ENCODE results near the gene GCK.
"Not testable (repeated sequence)": the region's sequence is repeated elsewhere in the genome, so short reads cannot be mapped to it uniquely, and the experiment has no call there.

The GCK gene

DNA sequence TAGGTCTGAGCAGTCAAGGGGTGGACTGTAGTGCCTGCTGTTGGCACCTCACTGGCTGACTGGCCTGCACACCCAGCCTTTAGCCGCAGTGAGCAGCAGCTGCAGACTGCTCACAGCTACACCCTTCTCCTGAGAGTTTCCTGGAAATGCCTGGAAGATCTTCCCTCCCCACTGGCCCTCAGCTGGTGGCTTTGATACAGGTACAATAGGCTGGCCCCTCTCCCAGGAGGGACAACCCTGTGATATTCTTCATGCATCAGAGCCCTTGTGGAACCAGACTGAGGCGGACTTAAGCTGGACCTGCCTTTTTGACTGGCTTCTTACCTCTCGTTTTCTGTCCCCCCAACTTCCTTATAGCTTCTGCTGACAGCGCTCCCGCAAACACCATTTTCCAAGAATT is 6.4 kb downstream of the GCK start:
- no peak overlapping the region for H3K4me3 Mint-ChIP-seq
- H3K4me1 Mint-ChIP-seq, result no peaks in the 10 kb centered on the region
- H3K27ac Mint-ChIP-seq, result no peak overlapping the region
- DNase-seq (ENCODE audit: low spot score in 2 of 2) (no peak), ATAC-seq (no peak)
- no peaks in the 10 kb centered on the region for H3K9me3 Mint-ChIP-seq
- no peaks in the 10 kb centered on the region for H3K36me3 Mint-ChIP-seq

DNA sequence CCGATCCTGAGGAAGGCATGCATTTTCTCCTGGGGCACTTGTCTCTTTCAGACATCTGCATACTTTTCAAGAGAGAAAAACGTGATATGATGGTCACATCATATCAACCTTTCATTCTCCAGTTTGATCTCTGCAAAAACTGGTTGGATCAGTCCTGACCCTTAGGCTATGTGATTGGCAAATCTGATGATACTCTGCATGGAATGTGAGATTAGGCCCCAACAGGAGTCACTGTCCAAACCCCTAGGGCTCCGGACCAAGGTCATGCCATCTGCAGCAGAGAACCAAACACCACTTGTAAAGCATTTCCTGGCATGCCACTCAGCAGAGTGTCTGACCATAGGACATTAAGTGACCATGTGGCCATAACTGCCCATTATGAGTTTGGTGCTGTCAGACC is 8.6 kb downstream of the GCK start:
- no peak for ATAC-seq
- DNase-seq (ENCODE audit: low spot score in 2 of 2), result no peak
- Mint-ChIP-seq H3K9me3 (no peaks in the 10 kb centered on the region), H3K36me3 (no peaks in the 10 kb centered on the region), H3K4me3 (no peak overlapping the region), H3K27ac (no peak overlapping the region), H3K4me1 (no peaks in the 10 kb centered on the region)

DNA sequence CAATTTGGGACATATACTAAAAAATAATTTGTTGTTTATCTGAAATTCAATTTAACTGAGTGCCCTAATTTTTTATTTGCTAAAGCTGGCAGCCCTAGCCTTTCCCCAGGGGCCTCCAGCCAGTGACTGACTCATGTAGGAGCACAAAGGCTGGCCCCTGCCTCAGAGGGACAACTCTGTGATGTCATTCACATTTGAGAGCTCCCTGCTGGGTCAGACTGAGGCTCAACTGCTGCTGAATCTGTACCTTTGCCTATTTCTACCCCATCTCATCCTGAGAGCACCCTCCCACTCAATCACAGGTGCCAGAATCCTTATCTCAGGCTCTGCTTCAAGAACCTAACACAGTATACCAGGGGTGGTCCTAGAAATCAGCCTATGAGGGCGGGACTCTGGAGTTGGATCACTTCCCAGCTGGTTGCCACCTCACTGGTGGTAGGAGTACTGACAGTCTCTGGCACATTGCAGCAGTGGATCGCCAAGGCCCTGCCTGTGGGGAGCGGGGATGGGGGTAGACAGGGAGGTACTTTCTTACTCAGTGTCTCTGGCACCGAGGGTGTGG is 11.6 kb downstream of the GCK start:
- Mint-ChIP-seq H3K4me3 (no peak overlapping the region), H3K27ac (no peak overlapping the region), H3K9me3 (peaks cover 4% of the 10 kb centered on the region), H3K36me3 (no peaks in the 10 kb centered on the region), H3K4me1 (no peaks in the 10 kb centered on the region)
- no peak for ATAC-seq
- no peak for DNase-seq (ENCODE audit: low spot score in 2 of 2)

DNA sequence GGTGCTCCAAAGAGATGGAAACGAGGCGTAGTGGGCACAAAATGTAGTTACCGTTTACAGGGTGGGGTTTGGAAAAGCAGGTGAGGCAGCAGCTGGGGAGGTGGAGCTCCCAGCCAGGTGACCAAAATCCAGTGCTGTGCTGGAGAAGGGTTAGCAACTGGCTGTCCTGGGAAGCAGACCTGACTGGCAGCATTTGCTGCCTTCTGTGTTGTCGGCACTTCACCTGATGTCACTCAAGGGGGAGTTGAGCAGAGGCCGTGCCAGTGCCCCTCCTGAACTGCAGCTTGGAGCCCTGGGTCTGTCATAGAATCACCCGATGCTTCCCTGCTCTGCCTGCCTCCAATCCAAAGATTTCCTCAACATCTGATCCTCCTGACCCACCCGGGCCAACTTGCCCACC is 12.8 kb downstream of the GCK start:
- no peak for DNase-seq (ENCODE audit: low spot score in 2 of 2)
- H3K4me1 Mint-ChIP-seq, result no peaks in the 10 kb centered on the region
- no peak for ATAC-seq
- peaks cover 4% of the 10 kb centered on the region for H3K9me3 Mint-ChIP-seq
- no peak overlapping the region for H3K4me3 Mint-ChIP-seq
- no peak overlapping the region for H3K27ac Mint-ChIP-seq
- H3K36me3 Mint-ChIP-seq, result no peaks in the 10 kb centered on the region

DNA sequence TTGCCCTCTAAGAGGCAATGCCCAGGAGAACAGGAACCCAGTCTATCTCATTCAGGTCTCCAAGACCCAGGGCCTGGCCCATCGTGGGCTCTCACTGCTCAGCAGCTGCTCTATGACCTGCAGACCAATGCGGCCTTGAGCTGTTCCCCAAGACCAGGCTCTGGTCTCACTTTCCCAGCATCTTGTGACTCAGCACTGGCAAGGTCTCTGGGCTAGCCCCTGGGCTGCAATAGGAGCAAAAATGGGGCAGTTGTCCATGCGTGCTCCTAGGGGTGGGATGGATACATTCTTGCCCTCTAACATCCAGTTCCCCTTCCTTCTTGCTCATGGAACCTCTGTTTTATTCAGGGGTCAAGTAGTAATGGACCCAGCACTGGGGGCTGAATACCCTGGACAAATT is 13.5 kb downstream of the GCK start:
- no peak overlapping the region for H3K27ac Mint-ChIP-seq
- ATAC-seq, result no peak
- H3K36me3 Mint-ChIP-seq, result no peaks in the 10 kb centered on the region

DNA sequence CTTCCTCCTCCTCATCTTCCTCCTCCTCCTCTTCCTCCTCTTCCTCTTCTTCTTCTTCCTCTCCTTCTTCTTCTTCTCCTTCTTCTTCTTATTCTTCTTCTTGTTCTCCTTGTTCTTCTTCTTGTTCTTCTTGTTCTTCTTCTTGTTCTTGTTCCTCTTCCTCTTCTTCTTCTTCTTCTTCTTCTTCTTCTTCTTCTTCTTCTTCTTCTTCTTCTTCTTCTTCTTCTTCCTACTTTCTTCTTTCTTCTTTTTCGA is 14.6 kb downstream of the GCK start:
- not testable (repeated sequence) for H3K27ac Mint-ChIP-seq; H3K4me1 Mint-ChIP-seq; H3K36me3 Mint-ChIP-seq; DNase-seq (ENCODE audit: low spot score in 2 of 2); H3K9me3 Mint-ChIP-seq; H3K4me3 Mint-ChIP-seq; ATAC-seq

More for the DNA sequence above, 13.5 kb downstream of the GCK start:
- peaks cover 4% of the 10 kb centered on the region for H3K9me3 Mint-ChIP-seq
- no peak overlapping the region for H3K4me3 Mint-ChIP-seq
- H3K4me1 Mint-ChIP-seq, result no peaks in the 10 kb centered on the region
- no peak for DNase-seq (ENCODE audit: low spot score in 2 of 2)

DNA sequence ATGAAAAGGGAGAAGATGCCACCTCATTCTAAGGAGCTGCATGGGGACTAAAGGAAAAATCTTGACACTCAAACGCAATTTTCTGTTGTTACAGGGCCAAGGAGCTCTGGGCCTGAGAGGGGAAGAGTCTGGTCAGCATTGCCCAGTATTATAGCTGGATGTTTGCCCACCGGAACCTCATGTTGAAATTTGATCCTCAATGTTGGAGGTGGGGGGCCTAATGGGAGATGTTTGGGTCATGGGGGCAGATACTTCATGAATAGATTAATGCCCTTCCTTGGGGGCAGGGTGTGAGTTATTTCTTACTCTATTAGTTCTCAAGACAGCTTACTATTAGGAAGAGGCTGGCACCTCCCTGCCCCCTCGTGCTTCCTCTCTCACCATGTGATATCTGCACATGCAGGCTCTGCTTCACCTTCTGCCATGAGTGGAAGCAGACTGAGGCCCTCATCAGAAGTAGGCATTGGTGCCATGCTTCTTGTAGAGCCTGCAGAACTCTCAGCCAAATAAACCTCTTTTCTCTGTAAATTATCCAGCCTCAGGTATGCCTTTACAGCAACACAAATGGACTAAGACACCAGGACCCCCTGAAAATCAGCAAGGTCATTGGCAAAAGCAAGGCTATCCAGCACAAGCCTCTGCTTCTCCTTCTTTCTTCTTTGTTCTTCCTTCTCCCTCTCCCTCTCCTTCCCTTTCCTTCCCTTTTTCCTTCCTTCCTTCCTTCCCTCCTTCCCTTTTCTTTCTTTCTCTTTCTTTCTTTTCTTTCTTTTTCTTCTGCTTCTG is 15.1 kb downstream of the GCK start:
- Mint-ChIP-seq H3K4me1 (no peaks in the 10 kb centered on the region), H3K27ac (no peak overlapping the region), H3K4me3 (no peak overlapping the region), H3K9me3 (peaks cover 4% of the 10 kb centered on the region), H3K36me3 (no peaks in the 10 kb centered on the region)
- ATAC-seq, result no peak
- no peak for DNase-seq (ENCODE audit: low spot score in 2 of 2)

DNA sequence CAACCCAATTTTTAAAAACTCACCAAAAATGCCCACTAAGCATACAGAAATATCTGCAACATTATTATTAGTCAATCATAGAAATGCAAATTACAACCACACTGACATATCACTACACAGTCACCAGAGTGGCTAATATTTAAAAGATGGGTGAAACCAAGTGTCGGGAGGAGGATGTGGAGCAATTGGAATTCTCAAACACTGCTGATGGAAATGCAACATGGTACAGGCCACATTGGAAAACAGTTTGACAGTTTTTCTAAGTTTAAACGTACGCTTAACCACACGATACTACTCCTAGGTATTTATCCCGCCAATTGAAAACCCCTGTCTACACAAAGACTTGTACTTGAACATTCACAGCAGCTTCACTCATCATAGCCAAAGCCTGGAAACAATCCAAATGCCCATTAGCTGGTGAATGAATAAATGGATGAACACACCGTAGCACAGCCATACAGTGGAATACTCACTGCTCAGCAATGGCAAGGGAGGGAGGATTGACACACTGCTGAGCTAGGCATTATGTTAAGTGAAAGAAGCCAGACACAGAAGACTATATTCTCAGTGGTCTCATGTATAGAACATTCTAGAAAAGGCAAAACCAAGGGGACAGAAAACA is 16.3 kb downstream of the GCK start:
- ATAC-seq, result no peak
- DNase-seq (ENCODE audit: low spot score in 2 of 2), result no peak
- no peak overlapping the region for H3K27ac Mint-ChIP-seq
- no peak overlapping the region for H3K4me3 Mint-ChIP-seq
- no peaks in the 10 kb centered on the region for H3K4me1 Mint-ChIP-seq
- peaks cover 4% of the 10 kb centered on the region for H3K9me3 Mint-ChIP-seq
- H3K36me3 Mint-ChIP-seq, result no peaks in the 10 kb centered on the region

DNA sequence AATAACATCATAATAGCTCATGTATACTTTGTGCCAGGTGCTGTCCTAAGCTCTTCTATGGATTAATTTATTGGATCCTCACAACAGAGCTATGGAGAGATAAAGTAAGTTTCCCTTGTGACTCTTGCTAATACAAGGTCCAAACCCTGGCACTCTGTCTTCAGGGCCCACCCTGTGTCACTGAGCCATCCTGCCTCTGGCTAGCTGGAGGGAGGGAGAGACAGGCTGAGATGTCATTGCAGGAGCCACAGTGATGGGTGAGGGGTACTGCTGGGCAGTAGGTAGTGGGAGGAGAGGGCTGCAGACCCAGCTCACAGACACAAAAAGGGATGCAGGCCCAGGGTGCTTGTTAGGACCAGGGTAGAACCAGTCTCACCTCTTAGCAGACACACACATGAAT is 16.9 kb downstream of the GCK start:
- H3K4me1 Mint-ChIP-seq, result no peaks in the 10 kb centered on the region
- no peak for DNase-seq (ENCODE audit: low spot score in 2 of 2)
- no peak overlapping the region for H3K4me3 Mint-ChIP-seq
- no peak overlapping the region for H3K27ac Mint-ChIP-seq
- ATAC-seq, result no peak
- no peaks in the 10 kb centered on the region for H3K36me3 Mint-ChIP-seq
- H3K9me3 Mint-ChIP-seq, result peaks cover 4% of the 10 kb centered on the region

DNA sequence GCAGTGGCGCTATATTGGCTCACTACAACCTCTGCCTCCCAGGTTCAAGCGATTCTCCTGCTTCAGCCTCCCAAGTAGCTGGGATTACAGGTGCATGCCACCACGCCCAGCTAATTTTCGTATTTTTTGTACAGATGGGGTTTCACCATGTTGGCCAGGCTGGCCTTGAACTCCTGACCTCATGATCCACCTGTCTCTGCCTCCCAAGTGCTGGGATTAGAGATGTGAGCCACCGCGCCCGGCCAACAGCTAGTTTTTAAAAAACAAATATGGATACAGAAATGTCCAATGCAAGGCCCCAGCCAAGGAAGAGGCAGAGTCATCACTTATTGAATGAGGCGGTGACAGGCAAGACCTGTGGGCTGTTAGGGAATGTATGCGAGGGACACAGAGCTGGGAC is 17.3 kb downstream of the GCK start:
- DNase-seq (ENCODE audit: low spot score in 2 of 2); H3K4me3 Mint-ChIP-seq; H3K9me3 Mint-ChIP-seq; H3K36me3 Mint-ChIP-seq; H3K27ac Mint-ChIP-seq; ATAC-seq; H3K4me1 Mint-ChIP-seq: not testable (repeated sequence)

DNA sequence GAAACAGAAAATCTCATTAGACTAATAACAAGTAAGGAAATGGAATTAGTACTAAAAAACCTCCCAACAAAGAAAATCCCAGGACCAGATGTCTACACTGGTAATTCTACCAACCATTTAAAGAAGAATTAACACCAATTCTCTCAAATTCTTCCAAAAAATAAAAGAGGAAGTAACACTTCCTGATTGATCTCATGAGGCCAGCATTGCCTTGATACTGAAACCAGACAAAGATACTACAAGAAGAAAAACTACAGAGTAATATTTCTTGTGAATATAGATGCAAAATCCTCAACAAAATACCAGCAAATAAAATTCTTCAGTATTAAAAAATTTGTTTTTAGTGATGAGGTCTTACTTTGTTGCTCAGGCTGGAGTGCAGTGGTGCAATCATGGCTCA is 21.3 kb downstream of the GCK start:
- no peak overlapping the region for H3K4me3 Mint-ChIP-seq

DNA sequence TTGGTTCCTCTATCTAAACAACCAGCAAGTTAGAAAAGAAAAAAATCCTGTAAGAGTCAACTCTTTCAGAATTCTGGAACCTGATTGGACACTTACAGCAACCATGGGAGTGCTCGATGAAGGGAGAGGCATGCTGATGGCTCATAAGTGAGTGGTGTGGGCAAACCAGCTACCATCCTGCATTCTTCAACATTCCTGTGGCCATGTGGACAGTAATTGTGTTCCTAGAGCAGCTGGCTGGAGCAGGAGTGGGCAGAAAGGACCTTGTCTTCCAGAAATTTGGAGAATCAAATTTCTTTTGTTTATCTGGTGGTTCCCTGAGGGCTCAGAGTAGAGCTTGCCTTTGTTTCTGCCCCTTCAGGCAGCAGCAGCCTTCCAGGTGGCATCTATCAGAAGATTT is 25.6 kb downstream of the GCK start:
- Mint-ChIP-seq H3K27ac (no peak overlapping the region), H3K9me3 (no peaks in the 10 kb centered on the region), H3K4me1 (no peaks in the 10 kb centered on the region), H3K4me3 (no peak overlapping the region), H3K36me3 (no peaks in the 10 kb centered on the region)
- no peak for ATAC-seq
- no peak for DNase-seq (ENCODE audit: low spot score in 2 of 2)

More for the DNA sequence above, 21.3 kb downstream of the GCK start:
- DNase-seq (ENCODE audit: low spot score in 2 of 2) (no peak), ATAC-seq (no peak)
- no peaks in the 10 kb centered on the region for H3K36me3 Mint-ChIP-seq
- H3K27ac Mint-ChIP-seq, result no peak overlapping the region
- H3K9me3 Mint-ChIP-seq, result no peaks in the 10 kb centered on the region
- H3K4me1 Mint-ChIP-seq, result no peaks in the 10 kb centered on the region

DNA sequence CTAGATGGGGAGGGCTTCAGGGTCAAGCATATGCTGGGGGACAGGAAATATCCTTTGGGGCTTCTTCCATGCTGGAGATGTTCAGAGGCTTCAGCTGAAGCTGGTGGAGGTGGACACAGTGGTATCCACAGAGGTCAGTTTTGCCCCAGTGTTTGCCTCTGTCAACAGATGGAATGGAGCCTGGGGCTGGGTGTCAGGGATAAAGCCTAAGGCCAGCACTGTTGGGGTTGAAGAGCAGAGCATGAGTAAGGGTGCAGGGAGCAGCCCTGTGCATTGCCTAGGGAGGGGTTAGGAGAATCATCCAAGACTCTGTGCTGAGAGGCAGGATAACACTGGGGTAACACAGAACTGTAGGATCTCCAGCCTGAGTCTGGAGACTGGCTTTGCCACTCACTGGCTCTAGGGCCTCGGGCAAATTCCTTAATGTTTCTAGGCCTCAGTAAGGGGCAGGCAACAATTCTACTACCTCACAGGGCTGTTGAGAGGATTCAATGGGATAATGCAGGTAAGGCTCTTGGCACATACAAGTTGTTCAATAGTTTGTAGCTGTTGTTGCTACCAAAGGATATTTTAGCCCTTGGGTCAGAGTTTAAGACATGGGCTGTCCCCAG is 26.3 kb downstream of the GCK start:
- Mint-ChIP-seq H3K36me3 (no peaks in the 10 kb centered on the region), H3K4me1 (no peaks in the 10 kb centered on the region), H3K9me3 (no peaks in the 10 kb centered on the region), H3K27ac (no peak overlapping the region), H3K4me3 (no peak overlapping the region)
- no peak for DNase-seq (ENCODE audit: low spot score in 2 of 2)
- ATAC-seq, result no peak

DNA sequence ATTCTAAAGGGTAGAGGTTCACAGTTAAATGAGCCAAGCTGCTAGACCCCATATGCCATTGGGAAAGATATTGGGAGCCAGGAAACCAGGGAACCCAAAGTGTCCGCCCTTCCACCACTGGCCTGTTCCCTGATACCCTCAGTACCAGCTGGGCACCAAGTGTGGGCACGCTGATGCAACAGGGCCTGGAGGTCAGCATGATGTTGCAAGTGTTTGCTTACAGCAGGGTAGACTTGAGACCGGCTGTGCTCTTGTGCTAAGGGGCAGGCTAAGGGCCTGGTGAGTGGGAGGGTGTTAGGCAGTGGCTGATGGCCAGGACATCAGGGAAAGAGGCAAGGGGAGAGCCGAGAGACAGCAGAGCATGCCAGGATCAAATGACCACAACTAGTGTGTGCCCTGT is 27.1 kb downstream of the GCK start:
- no peak for DNase-seq (ENCODE audit: low spot score in 2 of 2)
- Mint-ChIP-seq H3K27ac (no peak overlapping the region), H3K4me1 (no peaks in the 10 kb centered on the region), H3K36me3 (no peaks in the 10 kb centered on the region), H3K9me3 (no peaks in the 10 kb centered on the region), H3K4me3 (no peak overlapping the region)
- ATAC-seq, result no peak

DNA sequence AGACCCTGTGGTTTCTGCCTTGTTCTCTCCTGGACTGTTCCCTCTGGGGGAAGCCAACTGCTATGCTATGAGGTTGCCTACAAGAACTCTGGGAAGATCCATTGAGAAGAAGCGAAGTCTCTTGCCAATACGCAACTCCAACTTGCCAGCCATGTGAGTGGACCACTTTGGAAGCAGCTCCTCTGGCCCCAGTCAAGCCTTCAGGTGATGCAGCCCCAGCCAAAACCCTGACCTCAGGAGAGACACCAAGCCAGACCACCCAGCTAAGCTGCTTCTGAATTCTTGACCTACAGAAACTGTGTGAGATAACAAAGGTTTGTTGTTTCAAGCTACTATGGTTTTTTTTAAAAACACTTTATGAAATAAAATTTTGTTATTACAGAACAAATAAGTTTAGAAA is 27.9 kb downstream of the GCK start:
- Mint-ChIP-seq H3K4me1 (no peaks in the 10 kb centered on the region), H3K9me3 (no peaks in the 10 kb centered on the region), H3K4me3 (no peak overlapping the region), H3K27ac (no peak overlapping the region), H3K36me3 (no peaks in the 10 kb centered on the region)
- DNase-seq (ENCODE audit: low spot score in 2 of 2) (no peak), ATAC-seq (no peak)
